ENCODE results near the gene CDC16. TPM values are rescaled to one million over a fixed set of nuclear protein-coding genes. Genes with fewer than 3 reads are reported as not detected.

CDC16 gene
- total and polyA plus RNA-seq, 2 of the 8 experiments (the other 6 are each of a cell fraction or from before 2014, with no cell fraction given) = 42.5 to 83.4 TPM

- TF ChIP-seq, protein P1, sequence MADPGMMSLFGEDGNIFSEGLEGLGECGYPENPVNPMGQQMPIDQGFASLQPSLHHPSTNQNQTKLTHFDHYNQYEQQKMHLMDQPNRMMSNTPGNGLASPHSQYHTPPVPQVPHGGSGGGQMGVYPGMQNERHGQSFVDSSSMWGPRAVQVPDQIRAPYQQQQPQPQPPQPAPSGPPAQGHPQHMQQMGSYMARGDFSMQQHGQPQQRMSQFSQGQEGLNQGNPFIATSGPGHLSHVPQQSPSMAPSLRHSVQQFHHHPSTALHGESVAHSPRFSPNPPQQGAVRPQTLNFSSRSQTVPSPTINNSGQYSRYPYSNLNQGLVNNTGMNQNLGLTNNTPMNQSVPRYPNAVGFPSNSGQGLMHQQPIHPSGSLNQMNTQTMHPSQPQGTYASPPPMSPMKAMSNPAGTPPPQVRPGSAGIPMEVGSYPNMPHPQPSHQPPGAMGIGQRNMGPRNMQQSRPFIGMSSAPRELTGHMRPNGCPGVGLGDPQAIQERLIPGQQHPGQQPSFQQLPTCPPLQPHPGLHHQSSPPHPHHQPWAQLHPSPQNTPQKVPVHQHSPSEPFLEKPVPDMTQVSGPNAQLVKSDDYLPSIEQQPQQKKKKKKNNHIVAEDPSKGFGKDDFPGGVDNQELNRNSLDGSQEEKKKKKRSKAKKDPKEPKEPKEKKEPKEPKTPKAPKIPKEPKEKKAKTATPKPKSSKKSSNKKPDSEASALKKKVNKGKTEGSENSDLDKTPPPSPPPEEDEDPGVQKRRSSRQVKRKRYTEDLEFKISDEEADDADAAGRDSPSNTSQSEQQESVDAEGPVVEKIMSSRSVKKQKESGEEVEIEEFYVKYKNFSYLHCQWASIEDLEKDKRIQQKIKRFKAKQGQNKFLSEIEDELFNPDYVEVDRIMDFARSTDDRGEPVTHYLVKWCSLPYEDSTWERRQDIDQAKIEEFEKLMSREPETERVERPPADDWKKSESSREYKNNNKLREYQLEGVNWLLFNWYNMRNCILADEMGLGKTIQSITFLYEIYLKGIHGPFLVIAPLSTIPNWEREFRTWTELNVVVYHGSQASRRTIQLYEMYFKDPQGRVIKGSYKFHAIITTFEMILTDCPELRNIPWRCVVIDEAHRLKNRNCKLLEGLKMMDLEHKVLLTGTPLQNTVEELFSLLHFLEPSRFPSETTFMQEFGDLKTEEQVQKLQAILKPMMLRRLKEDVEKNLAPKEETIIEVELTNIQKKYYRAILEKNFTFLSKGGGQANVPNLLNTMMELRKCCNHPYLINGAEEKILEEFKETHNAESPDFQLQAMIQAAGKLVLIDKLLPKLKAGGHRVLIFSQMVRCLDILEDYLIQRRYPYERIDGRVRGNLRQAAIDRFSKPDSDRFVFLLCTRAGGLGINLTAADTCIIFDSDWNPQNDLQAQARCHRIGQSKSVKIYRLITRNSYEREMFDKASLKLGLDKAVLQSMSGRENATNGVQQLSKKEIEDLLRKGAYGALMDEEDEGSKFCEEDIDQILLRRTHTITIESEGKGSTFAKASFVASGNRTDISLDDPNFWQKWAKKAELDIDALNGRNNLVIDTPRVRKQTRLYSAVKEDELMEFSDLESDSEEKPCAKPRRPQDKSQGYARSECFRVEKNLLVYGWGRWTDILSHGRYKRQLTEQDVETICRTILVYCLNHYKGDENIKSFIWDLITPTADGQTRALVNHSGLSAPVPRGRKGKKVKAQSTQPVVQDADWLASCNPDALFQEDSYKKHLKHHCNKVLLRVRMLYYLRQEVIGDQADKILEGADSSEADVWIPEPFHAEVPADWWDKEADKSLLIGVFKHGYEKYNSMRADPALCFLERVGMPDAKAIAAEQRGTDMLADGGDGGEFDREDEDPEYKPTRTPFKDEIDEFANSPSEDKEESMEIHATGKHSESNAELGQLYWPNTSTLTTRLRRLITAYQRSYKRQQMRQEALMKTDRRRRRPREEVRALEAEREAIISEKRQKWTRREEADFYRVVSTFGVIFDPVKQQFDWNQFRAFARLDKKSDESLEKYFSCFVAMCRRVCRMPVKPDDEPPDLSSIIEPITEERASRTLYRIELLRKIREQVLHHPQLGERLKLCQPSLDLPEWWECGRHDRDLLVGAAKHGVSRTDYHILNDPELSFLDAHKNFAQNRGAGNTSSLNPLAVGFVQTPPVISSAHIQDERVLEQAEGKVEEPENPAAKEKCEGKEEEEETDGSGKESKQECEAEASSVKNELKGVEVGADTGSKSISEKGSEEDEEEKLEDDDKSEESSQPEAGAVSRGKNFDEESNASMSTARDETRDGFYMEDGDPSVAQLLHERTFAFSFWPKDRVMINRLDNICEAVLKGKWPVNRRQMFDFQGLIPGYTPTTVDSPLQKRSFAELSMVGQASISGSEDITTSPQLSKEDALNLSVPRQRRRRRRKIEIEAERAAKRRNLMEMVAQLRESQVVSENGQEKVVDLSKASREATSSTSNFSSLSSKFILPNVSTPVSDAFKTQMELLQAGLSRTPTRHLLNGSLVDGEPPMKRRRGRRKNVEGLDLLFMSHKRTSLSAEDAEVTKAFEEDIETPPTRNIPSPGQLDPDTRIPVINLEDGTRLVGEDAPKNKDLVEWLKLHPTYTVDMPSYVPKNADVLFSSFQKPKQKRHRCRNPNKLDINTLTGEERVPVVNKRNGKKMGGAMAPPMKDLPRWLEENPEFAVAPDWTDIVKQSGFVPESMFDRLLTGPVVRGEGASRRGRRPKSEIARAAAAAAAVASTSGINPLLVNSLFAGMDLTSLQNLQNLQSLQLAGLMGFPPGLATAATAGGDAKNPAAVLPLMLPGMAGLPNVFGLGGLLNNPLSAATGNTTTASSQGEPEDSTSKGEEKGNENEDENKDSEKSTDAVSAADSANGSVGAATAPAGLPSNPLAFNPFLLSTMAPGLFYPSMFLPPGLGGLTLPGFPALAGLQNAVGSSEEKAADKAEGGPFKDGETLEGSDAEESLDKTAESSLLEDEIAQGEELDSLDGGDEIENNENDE (IDR thresholded peaks at IDR 0.05; ENCODE audit: insufficient replicate concordance, low read length) = no peak
- TF ChIP-seq SP2 (IDR thresholded peaks at IDR 0.05; ENCODE audit: low read length) (no peak), GABPA (IDR thresholded peaks at IDR 0.05; ENCODE audit: borderline replicate concordance, insufficient read depth, low read length) (no peak), YY1 (IDR thresholded peaks at IDR 0.05; ENCODE audit: low read depth, low read length) (no peak), BACH1 (IDR thresholded peaks at IDR 0.05; ENCODE audit: low read length) (no peak), RBBP5 (IDR thresholded peaks at IDR 0.05; ENCODE audit: borderline replicate concordance, low read depth, low read length) (no peak), TAF7 (optimal IDR thresholded peaks at IDR 0.05; ENCODE audit: borderline replicate concordance, low read depth, low read length) (no peak), CBX8 (IDR thresholded peaks at IDR 0.05; ENCODE audit: borderline replicate concordance, low read depth, low read length) (no peak), NANOG (IDR thresholded peaks at IDR 0.05; ENCODE audit: insufficient read depth, low read depth, low read length, poor library complexity, severe bottlenecking) (no peak), RNF2 (IDR thresholded peaks at IDR 0.05; ENCODE audit: borderline replicate concordance, low read depth, low read length, missing control alignments, poor library complexity, severe bottlenecking) (no peak)
Measured at GRCh38 chr13:114309806-114310410, 75.2 kb downstream of the CDC16 start (continued).
